WTC11 (cell line): ENCODE measurements around the gene CCDC12. TPM values are rescaled to one million over a fixed set of nuclear protein-coding genes. Genes with fewer than 3 reads are reported as not detected.

Source experiments
- ATAC-seq: fragments of 200-7000 bp; cut with Tn5 transposase; 2 replicates; pipeline ENCODE4 v1.10.0; 2021; ENCODE audit warnings: mild to moderate bottlenecking, moderate library complexity
- CTCF ChIA-PET: fragments of 300-600 bp; sonication (Branson Sonifier 250); formaldehyde crosslinking; loops from one replicate; lab custom pipeline; 2021; ENCODE audit warnings: antibody characterized with exemption; lab: Charles Lee
- POLR2A ChIA-PET: fragments of 350-600 bp; sonication (Branson Sonifier 250); formaldehyde crosslinking; loops from one replicate; lab custom pipeline; 2021; ENCODE audit warnings: antibody characterized with exemption; lab: Charles Lee
- DNase-seq: peaks from one replicate; pipeline ENCODE4 v3.0.0; 2021; ENCODE audit warnings: low spot score
- H3K27ac Mint-ChIP-seq: 2 replicates; pipeline ENCODE4 v1.8.0; 2021; ENCODE audit warnings: mixed read lengths
- H3K27me3 Mint-ChIP-seq: 2 replicates; pipeline ENCODE4 v1.8.0; 2021; ENCODE audit warnings: low read depth, mild to moderate bottlenecking, moderate library complexity, mixed read lengths
- H3K36me3 Mint-ChIP-seq: 2 replicates; pipeline ENCODE4 v1.8.0; 2021; ENCODE audit warnings: mixed read lengths
- H3K4me1 Mint-ChIP-seq: 2 replicates; pipeline ENCODE4 v1.8.0; 2022; ENCODE audit warnings: mixed read lengths
- H3K4me3 Mint-ChIP-seq: 2 replicates; pipeline ENCODE4 v1.8.0; 2021; ENCODE audit warnings: mild to moderate bottlenecking, moderate library complexity, mixed read lengths
- H3K9me3 Mint-ChIP-seq: 2 replicates; pipeline ENCODE4 v1.8.0; 2021; ENCODE audit warnings: mixed read lengths
- CBFB ChIP-seq: sonication (generic); formaldehyde crosslinking; IDR thresholded peaks from 2 replicates; pipeline ENCODE4 v1.8.1; 2022; ENCODE audit warnings: mild to moderate bottlenecking, low read depth, missing genetic modification reagents
- E2F1 ChIP-seq: sonication (generic); formaldehyde crosslinking; IDR thresholded peaks from 2 replicates; pipeline ENCODE4 v1.8.0; 2022; ENCODE audit warnings: mild to moderate bottlenecking, missing genetic modification reagents
- ESRRA ChIP-seq: sonication (generic); formaldehyde crosslinking; IDR thresholded peaks from 2 replicates; pipeline ENCODE4 v1.8.1; 2022; ENCODE audit warnings: mild to moderate bottlenecking, missing genetic modification reagents, borderline replicate concordance
- FOXJ3 ChIP-seq: sonication (generic); formaldehyde crosslinking; IDR thresholded peaks from 2 replicates; pipeline ENCODE4 v1.9.0; 2021; ENCODE audit warnings: missing genetic modification reagents, mild to moderate bottlenecking, borderline replicate concordance
- FOXP1 ChIP-seq: sonication (generic); formaldehyde crosslinking; IDR thresholded peaks from 2 replicates; pipeline ENCODE4 v1.8.0; 2022; ENCODE audit warnings: missing genetic modification reagents, mild to moderate bottlenecking, moderate library complexity, borderline replicate concordance
- GABPB1 ChIP-seq: sonication (generic); formaldehyde crosslinking; IDR thresholded peaks from 2 replicates; pipeline ENCODE4 v1.8.1; 2023; ENCODE audit warnings: mild to moderate bottlenecking, missing genetic modification reagents
- MLX ChIP-seq: sonication (generic); formaldehyde crosslinking; IDR thresholded peaks from 2 replicates; pipeline ENCODE4 v1.8.1; 2023; ENCODE audit warnings: mild to moderate bottlenecking, missing genetic modification reagents, moderate library complexity
- PRDM15 ChIP-seq: sonication (generic); formaldehyde crosslinking; IDR thresholded peaks from 2 replicates; pipeline ENCODE4 v1.8.0; 2022; ENCODE audit warnings: missing genetic modification reagents
- PRRX2 ChIP-seq: fragments of 250-450 bp; sonication (Bioruptor Pico); IDR thresholded peaks from 2 replicates; pipeline ENCODE4 v1.8.0; 2021; ENCODE audit warnings: mild to moderate bottlenecking
- SMAD3 ChIP-seq: sonication (generic); formaldehyde crosslinking; IDR thresholded peaks from 2 replicates; pipeline ENCODE4 v1.8.0; 2022; ENCODE audit warnings: missing genetic modification reagents, mild to moderate bottlenecking, borderline replicate concordance
- ZNF423 ChIP-seq: fragments of 250-450 bp; sonication (Bioruptor Pico); IDR thresholded peaks from 2 replicates; pipeline ENCODE4 v2.1.2; 2022; ENCODE audit warnings: mild to moderate bottlenecking, moderate library complexity
- total RNA-seq: library from RNA; stranded (reverse); gene quantifications from 3 replicates; pipeline ENCODE4 v1.2.3, GENCODE V29; 2021
- TF ChIP-seq, protein P1 (sequence below): fragments of 250-450 bp; sonication (Bioruptor Pico); IDR thresholded peaks from 2 replicates; pipeline ENCODE4 v1.9.0; 2021; ENCODE audit warnings: moderate library complexity, mild to moderate bottlenecking, inconsistent platforms, borderline replicate concordance
- TF ChIP-seq, protein P2 (sequence below): sonication (generic); formaldehyde crosslinking; IDR thresholded peaks from 2 replicates; pipeline ENCODE4 v1.8.1; 2023; ENCODE audit warnings: mild to moderate bottlenecking, missing genetic modification reagents

Gene CCDC12
- total RNA-seq, 1 experiment from 2014 or later = 59.1 TPM

- TF ChIP-seq, protein P1, sequence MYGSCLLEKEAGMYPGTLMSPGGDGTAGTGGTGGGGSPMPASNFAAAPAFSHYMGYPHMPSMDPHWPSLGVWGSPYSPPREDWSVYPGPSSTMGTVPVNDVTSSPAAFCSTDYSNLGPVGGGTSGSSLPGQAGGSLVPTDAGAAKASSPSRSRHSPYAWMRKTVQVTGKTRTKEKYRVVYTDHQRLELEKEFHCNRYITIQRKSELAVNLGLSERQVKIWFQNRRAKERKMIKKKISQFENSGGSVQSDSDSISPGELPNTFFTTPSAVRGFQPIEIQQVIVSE (CRISPR knock-in tag) = no peak
These were observed 13.6 kb downstream of the CCDC12 start (continued) for GRCh38 chr3:46962990-46963389.

GRCh38 chr3:46962427-46962826 is 14.1 kb downstream of the CCDC12 start:
- Mint-ChIP-seq H3K9me3 (peaks cover 6% of the 10 kb centered on the region), H3K4me3 (no peak overlapping the region), H3K4me1 (peaks cover 47% of the 10 kb centered on the region), H3K27ac (no peak overlapping the region), H3K36me3 (peaks cover 28% of the 10 kb centered on the region)
- no peak for ATAC-seq
- ChIA-PET POLR2A (no interaction called here), CTCF (no interaction called here)
- no peak for DNase-seq
- TF ChIP-seq MLX = no peak
- TF ChIP-seq PRRX2 = no peak
- no peak for TF ChIP-seq PRDM15 (CRISPR knock-in tag)
- no peak for TF ChIP-seq FOXJ3 (CRISPR knock-in tag)
- TF ChIP-seq GABPB1 = no peak
- TF ChIP-seq, all 79 proteins: peak for 0
- H3K27me3 Mint-ChIP-seq = no peaks in the 10 kb centered on the region

- TF ChIP-seq FOXP1 (CRISPR knock-in tag) (no peak), E2F1 (no peak), ESRRA (CRISPR knock-in tag) (no peak), SMAD3 (no peak), CBFB (CRISPR knock-in tag) (no peak), ZNF423 (no peak)
- TF ChIP-seq, protein P2, sequence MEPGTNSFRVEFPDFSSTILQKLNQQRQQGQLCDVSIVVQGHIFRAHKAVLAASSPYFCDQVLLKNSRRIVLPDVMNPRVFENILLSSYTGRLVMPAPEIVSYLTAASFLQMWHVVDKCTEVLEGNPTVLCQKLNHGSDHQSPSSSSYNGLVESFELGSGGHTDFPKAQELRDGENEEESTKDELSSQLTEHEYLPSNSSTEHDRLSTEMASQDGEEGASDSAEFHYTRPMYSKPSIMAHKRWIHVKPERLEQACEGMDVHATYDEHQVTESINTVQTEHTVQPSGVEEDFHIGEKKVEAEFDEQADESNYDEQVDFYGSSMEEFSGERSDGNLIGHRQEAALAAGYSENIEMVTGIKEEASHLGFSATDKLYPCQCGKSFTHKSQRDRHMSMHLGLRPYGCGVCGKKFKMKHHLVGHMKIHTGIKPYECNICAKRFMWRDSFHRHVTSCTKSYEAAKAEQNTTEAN = no peak
- no peak for DNase-seq
- no peak overlapping the region for H3K4me3 Mint-ChIP-seq
- no peak for ATAC-seq
- CTCF ChIA-PET = interaction anchor here (1.0 kb wide), 1 partner anchor 52 kb away, joined by 3 read pairs; no protein-coding TSS in a partner anchor
- POLR2A ChIA-PET = interaction anchor here (0.7 kb wide), 1 partner anchor 497 kb away, joined by 4 read pairs; no protein-coding TSS in a partner anchor
- no peaks in the 10 kb centered on the region for H3K27me3 Mint-ChIP-seq
- peaks cover 36% of the 10 kb centered on the region for H3K4me1 Mint-ChIP-seq
- H3K9me3 Mint-ChIP-seq = peaks cover 6% of the 10 kb centered on the region
- H3K36me3 Mint-ChIP-seq = peaks cover 24% of the 10 kb centered on the region
- peak overlapping the region; percentile 77 for H3K27ac Mint-ChIP-seq
These were observed 15.7 kb downstream of the CCDC12 start for GRCh38 chr3:46960835-46961234.
